Endothelial cell of umbilical vein (primary cell): ENCODE data around the gene TOM1L2. TPM values are rescaled to one million over a fixed set of nuclear protein-coding genes. Genes with fewer than 3 reads are reported as not detected.

Experiments used
- BruUV-seq: library from RNA; stranded (reverse); fragments of 400-500 nt; replicated peaks from 2 replicates; lab custom pipeline; 2021; lab: Mats Ljungman, UMichigan
- CTCF ChIA-PET: fragments of 300-600, 350-600 bp; sonication (Branson Sonifier 250); formaldehyde crosslinking; loops from one replicate; lab custom pipeline; 2021; ENCODE audit warnings: antibody characterized with exemption, inconsistent platforms; lab: Charles Lee
- POLR2A ChIA-PET: fragments of 300-600, 350-600 bp; sonication (Branson Sonifier 250); formaldehyde crosslinking; loops from one replicate; lab custom pipeline; 2021; ENCODE audit warnings: antibody characterized with exemption, inconsistent platforms; lab: Charles Lee
- DNase-seq: peaks from one replicate; pipeline ENCODE4 v3.0.0-alpha.2; 2011; ENCODE audit warnings: low read depth, low spot score
- FAIRE-seq: peaks from 2 replicates; lab custom pipeline; 2011; peaks lifted over from hg19 to GRCh38; lab: Jason Lieb, UNC
- H2AFZ ChIP-seq: 2 replicates; pipeline ENCODE4 v1.6.0; 2012; ENCODE audit warnings: low read depth, low read length, control low read depth, inconsistent platforms
- H3K27ac ChIP-seq: 2 replicates; pipeline ENCODE4 v1.5.1; 2011; ENCODE audit warnings: low read depth, mild to moderate bottlenecking, control low read depth, low read length, moderate library complexity; ENCODE audit not compliant: insufficient read depth
- H3K27me3 ChIP-seq, 2 experiments: 2 replicates each; pipeline versions ENCODE4 v1.6.0 to v1.6.1; 2011; ENCODE audit warnings: low read length in 2 of 2, mixed read lengths in 1 of 2; ENCODE audit not compliant: control insufficient read depth in 2 of 2, insufficient read depth in 2 of 2
- H3K36me3 ChIP-seq, 2 experiments: 2 replicates in 1 of 2; 3 replicates in 1 of 2; pipeline ENCODE4 v1.5.1; 2011; ENCODE audit warnings: low read length in 2 of 2, mild to moderate bottlenecking in 1 of 2, moderate library complexity in 1 of 2; ENCODE audit not compliant: control insufficient read depth in 2 of 2, insufficient read depth in 2 of 2; ENCODE audit errors: extremely low read depth in 1 of 2
- H3K4me1 ChIP-seq: 3 replicates; pipeline ENCODE4 v1.5.1; 2011; ENCODE audit warnings: mild to moderate bottlenecking, low read length; ENCODE audit not compliant: control insufficient read depth, insufficient read depth; ENCODE audit errors: extremely low read depth
- H3K4me2 ChIP-seq: 2 replicates; pipeline ENCODE4 v1.6.1; 2011; ENCODE audit warnings: low read length, control low read depth, mixed read lengths; ENCODE audit not compliant: insufficient read depth
- H3K4me3 ChIP-seq, 3 experiments: fragments of 200-600 bp in 1 of 3; sonication (generic), shearing (Covaris generic) in 1 of 3; replicated peaks in 1 of 3; 2 replicates each; pipeline ENCODE4 v1.5.1; 2011 to 2016; ENCODE audit warnings: control low read depth in 3 of 3, low read length in 3 of 3, mild to moderate bottlenecking in 2 of 3, inconsistent platforms in 1 of 3, low read depth in 1 of 3, moderate library complexity in 1 of 3; ENCODE audit not compliant: insufficient read depth in 1 of 3
- H3K79me2 ChIP-seq: 2 replicates; pipeline ENCODE4 v1.6.0; 2012; ENCODE audit warnings: low read length, inconsistent platforms; ENCODE audit not compliant: control insufficient read depth, insufficient read depth
- H3K9ac ChIP-seq: replicated peaks from 2 replicates; pipeline ENCODE3; 2011; ENCODE audit warnings: low read length, control low read depth; ENCODE audit not compliant: insufficient read depth; ENCODE audit errors: extremely low read depth
- H3K9me1 ChIP-seq: replicated peaks from 3 replicates; pipeline ENCODE4 v1.6.0; 2011; ENCODE audit warnings: mild to moderate bottlenecking, low read length; ENCODE audit not compliant: control insufficient read depth, insufficient read depth; ENCODE audit errors: extremely low read depth
- H3K9me3 ChIP-seq: replicated peaks from 2 replicates; pipeline ENCODE4 v1.5.1; 2012; ENCODE audit warnings: low read length, inconsistent platforms; ENCODE audit not compliant: control insufficient read depth, insufficient read depth
- H4K20me1 ChIP-seq: replicated peaks from 2 replicates; pipeline ENCODE3; 2011; ENCODE audit warnings: mild to moderate bottlenecking, low read length; ENCODE audit not compliant: control insufficient read depth, insufficient read depth; ENCODE audit errors: extremely low read depth
- CTCF ChIP-seq, 2 donors: IDR thresholded peaks; 1 replicate in 1 of 2; 2 replicates in 1 of 2; pipeline ENCODE4 v1.5.1; 2011; ENCODE audit warnings: low read length in 2 of 2, mild to moderate bottlenecking in 2 of 2, moderate library complexity in 2 of 2, control low read depth in 1 of 2, inconsistent platforms in 1 of 2, low read depth in 1 of 2; ENCODE audit not compliant: insufficient read depth in 1 of 2; ENCODE audit errors: extremely low read depth in 1 of 2
- EZH2 ChIP-seq: IDR thresholded peaks from 2 replicates; pipeline ENCODE4 v1.6.1; 2012; ENCODE audit warnings: borderline replicate concordance, low read depth, mild to moderate bottlenecking, moderate library complexity, low read length, inconsistent platforms; ENCODE audit not compliant: severe bottlenecking
- FOS ChIP-seq: IDR thresholded peaks from 2 replicates; pipeline ENCODE4 v1.6.1; 2011; ENCODE audit warnings: mild to moderate bottlenecking, low read length, moderate library complexity, borderline replicate concordance; ENCODE audit not compliant: insufficient read depth
- GATA2 ChIP-seq: IDR thresholded peaks from 2 replicates; pipeline ENCODE4 v1.7.0; 2011; ENCODE audit warnings: low read depth, mild to moderate bottlenecking, moderate library complexity, mixed read lengths, low read length; ENCODE audit not compliant: insufficient read length, insufficient read depth
- JUN ChIP-seq: IDR thresholded peaks from 2 replicates; pipeline ENCODE4 v1.6.1; 2011; ENCODE audit warnings: borderline replicate concordance, low read depth; ENCODE audit not compliant: insufficient read length, insufficient read depth
- MAX ChIP-seq: IDR thresholded peaks from 2 replicates; pipeline ENCODE4 v1.6.1; 2011; ENCODE audit not compliant: insufficient read depth, insufficient read length
- MYC ChIP-seq: IDR thresholded peaks from one replicate; pipeline ENCODE4 v1.6.1; 2011; ENCODE audit warnings: mild to moderate bottlenecking, low read depth, low read length
- POLR2A ChIP-seq: IDR thresholded peaks from 2 replicates; pipeline ENCODE4 v1.6.1; 2012; ENCODE audit warnings: low read depth, mild to moderate bottlenecking, control low read depth, low read length
- POLR2AphosphoS5 ChIP-seq: IDR thresholded peaks from 2 replicates; pipeline ENCODE4 v1.6.1; 2012; ENCODE audit warnings: low read depth, mild to moderate bottlenecking, control low read depth, low read length, moderate library complexity; ENCODE audit not compliant: insufficient read depth
- dilution Hi-C: fragments of 300-500 bp; cut with MboI; formaldehyde crosslinking; loops from one replicate; pipeline ENCODE4 v1.15.0; 2019; ENCODE audit warnings: low sequenced_read_pairs; ENCODE audit not compliant: extremely low pct_ligation_motif_present
- intact Hi-C: fragments of 100-400 bp; cut with micrococcal nuclease; formaldehyde crosslinking; loops from one replicate; pipeline ENCODE4 v1.10.0; 2022
- polyA plus RNA-seq, 4 experiments: library from polyadenylated mRNA; depleted of rRNA in 3 of 4; stranded (reverse) in 3 of 4; unstranded in 1 of 4; fragments of >200 nt; gene quantifications; 2 replicates each; pipeline versions ENCODE4 v1.2.1 to v1.2.3, GENCODE V29; 2011 to 2012; ENCODE audit warnings: missing spikeins in 1 of 4
- total RNA-seq: library from RNA; stranded (reverse); gene quantifications from 2 replicates; pipeline ENCODE4 v1.2.3, GENCODE V29; 2021

Gene TOM1L2
- total and polyA plus RNA-seq, 2 donors (not counting 3 experiments of a cell fraction or from before 2014, with no cell fraction given): 31.7 to 37.6 TPM

GRCh38 chr17:17798573-17799255 is 173.5 kb downstream of the TOM1L2 start:
- Histone ChIP-seq H3K9me3 (no peaks in the 10 kb centered on the region), H3K27ac (no peak overlapping the region), H3K4me3 (no peak overlapping the region), H3K9ac (no peak overlapping the region), H4K20me1 (no peaks in the 10 kb centered on the region), H3K9me1 (no peaks in the 10 kb centered on the region), H3K36me3 (peaks cover 10 to 55% of the 10 kb centered on the region in 2 experiments), H3K79me2 (no peaks in the 10 kb centered on the region), H3K4me2 (no peak overlapping the region), H3K4me1 (no peaks in the 10 kb centered on the region), H3K27me3 (no peaks in the 10 kb centered on the region), H2AFZ (no peak overlapping the region)
- FAIRE-seq (no peak), DNase-seq (no peak)
- BruUV-seq: no TSS peak
- ChIA-PET POLR2A (no interaction called here), CTCF (no interaction called here)
- TF ChIP-seq EZH2: no peak
- TF ChIP-seq JUN: no peak
- intact Hi-C loops (no loop called here), dilution Hi-C loops (no loop called here)

- no peaks in the 10 kb centered on the region for H3K4me1 ChIP-seq
- no peak overlapping the region for H3K4me2 ChIP-seq
- H4K20me1 ChIP-seq: no peaks in the 10 kb centered on the region
- H3K9me3 ChIP-seq: no peaks in the 10 kb centered on the region
- peaks cover 7 to 57% of the 10 kb centered on the region in 2 experiments for H3K36me3 ChIP-seq
- no peaks in the 10 kb centered on the region for H3K27me3 ChIP-seq
- DNase-seq (no peak), FAIRE-seq (no peak)
- intact Hi-C loops: no loop called here
- dilution Hi-C loops: no loop called here
- no peak overlapping the region for H2AFZ ChIP-seq
- ChIA-PET POLR2A (no interaction called here), CTCF (no interaction called here)
- no peak overlapping the region for H3K4me3 ChIP-seq
- BruUV-seq: no TSS peak
- no peaks in the 10 kb centered on the region for H3K79me2 ChIP-seq
- no peak overlapping the region for H3K9ac ChIP-seq
- H3K9me1 ChIP-seq: no peaks in the 10 kb centered on the region
- no peak overlapping the region for H3K27ac ChIP-seq
- TF ChIP-seq FOS (no peak), JUN (no peak), MYC (no peak), CTCF (IDR thresholded peaks at IDR 0.05; ENCODE audit: extremely low read depth in 1 of 2, insufficient read depth in 1 of 2, low read depth in 1 of 2, low read length in 2 of 2) (no peak), EZH2 (no peak), POLR2A (no peak), POLR2AphosphoS5 (no peak), GATA2 (no peak), MAX (no peak)
Measured at GRCh38 chr17:17798010-17798556, 174.1 kb downstream of the TOM1L2 start.
